Stimulated activated CD4-positive, alpha-beta T cell treated with anti-CD3 and anti-CD28 coated beads, Interleukin-15, amount 100 ng/mL, for 1 hour (primary cell): ENCODE measurements around the gene PITPNM2.

Source experiments
- DNase-seq, 2 donors: peaks; one replicate each; pipeline ENCODE4 v3.0.0-alpha.2; 2020; ENCODE audit warnings: low read depth in 1 of 2, low spot score in 1 of 2

The PITPNM2 gene

GRCh38 chr12:123145211-123145610 lies 5.7 kb downstream of the PITPNM2 start:
- no peak for DNase-seq

DNA sequence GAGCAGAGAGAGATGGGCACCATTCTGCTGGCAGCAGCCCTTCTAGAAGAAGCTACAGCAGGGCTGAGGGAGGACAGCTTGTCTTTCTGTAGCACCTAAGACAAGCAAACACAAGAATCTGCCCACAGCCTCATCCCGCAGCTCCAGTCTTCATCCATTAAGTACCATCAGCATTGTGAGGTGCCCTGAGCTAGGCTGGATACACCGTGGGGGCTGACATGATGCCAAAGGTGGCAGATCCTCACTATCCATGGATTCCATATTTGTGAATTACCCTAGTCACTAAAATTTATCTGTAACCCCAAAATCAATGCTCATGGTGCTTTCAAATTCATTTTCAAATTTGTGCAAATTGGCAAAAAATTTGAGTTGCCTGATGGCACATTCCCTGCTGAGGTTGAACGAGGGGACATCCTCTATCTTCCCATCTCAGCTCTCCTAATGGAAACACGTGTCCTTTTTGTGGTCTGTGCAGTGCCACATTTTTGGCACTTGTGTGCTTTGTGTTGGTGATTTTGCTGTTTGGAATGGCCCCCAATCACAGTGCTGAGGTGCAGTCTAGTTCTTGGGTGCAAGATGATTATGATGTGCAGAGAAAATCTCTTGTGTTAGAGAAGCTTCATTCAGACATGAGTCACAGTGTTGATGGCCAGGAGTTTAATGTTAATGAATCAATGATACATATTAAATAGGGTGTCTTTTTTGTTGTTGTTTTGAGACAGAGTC lies 7.0 kb downstream of the PITPNM2 start:
- DNase-seq, result no peak

GRCh38 chr12:123142921-123143735 lies 7.8 kb downstream of the PITPNM2 start:
- no peak for DNase-seq

GRCh38 chr12:123142518-123142840 lies 8.4 kb downstream of the PITPNM2 start:
- no peak for DNase-seq

- no peak for DNase-seq
These were observed 9.0 kb downstream of the PITPNM2 start for GRCh38 chr12:123141615-123142517.

DNA sequence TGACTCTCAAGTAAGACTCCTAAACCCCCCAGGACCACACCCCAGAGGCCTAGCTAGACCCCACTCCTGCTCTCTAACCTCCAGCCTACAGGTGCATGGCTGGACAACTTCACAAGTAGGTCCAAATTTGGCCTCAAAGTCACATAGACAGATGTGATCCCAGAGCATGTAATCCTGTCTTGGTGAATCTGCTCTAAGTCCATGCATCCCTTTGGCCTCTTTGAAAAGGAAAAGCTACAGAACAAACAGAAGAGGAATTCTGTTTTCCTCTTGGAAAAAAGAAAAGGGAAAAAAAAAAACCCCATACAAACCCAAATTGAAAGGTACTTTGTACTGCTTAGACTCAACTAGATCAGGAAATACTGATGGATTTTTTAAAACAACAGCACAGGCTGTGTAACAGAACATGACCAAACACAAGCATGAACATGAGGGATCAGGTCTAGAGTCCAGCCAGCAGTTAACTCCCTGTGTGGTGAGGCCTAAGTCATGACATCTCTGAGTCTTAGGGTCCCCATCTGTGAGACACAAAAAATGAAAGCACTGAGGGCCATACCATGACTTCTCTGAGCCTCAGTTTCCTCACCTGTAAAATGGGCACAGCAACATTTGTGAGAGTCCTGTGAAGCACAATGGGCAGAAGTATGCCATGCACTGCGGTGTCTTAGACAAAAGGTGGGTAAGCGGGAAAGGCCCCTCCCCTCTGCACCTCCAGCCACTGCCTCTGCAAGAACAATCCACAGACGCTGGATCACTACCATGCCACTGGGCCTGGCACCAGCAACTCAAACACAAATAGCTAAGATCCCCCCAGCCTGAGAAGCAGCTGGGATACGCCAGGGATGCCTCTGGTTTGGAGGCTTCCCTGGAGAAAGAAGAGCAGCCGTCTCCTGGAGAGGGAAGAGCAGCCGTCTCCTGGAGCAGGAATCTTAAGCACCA lies 9.9 kb downstream of the PITPNM2 start:
- DNase-seq, result no peak

GRCh38 chr12:123139926-123140675 lies 10.8 kb downstream of the PITPNM2 start:
- no peak for DNase-seq

- no peak for DNase-seq
These were observed 15.2 kb downstream of the PITPNM2 start for GRCh38 chr12:123135688-123136087.

DNA sequence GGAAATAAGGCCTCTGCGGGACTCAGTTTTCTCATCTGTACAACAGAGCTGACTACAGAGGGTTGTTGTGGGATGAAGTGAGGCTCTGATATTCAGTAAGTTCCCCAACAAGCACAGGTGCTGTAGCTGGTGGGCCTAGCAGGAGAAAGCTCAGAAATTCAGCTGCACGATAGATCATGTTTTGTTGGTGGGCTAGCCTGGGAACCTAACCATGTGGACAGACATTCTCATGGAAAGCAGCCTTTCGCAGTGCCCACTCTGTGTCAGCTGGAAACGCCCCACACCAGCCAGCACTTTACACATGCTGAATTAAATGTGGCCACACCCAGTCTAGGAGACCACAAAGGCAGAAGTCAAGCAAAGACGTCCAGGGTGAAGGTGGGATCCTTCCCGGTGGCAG lies 16.1 kb downstream of the PITPNM2 start:
- DNase-seq, result no peak

DNA sequence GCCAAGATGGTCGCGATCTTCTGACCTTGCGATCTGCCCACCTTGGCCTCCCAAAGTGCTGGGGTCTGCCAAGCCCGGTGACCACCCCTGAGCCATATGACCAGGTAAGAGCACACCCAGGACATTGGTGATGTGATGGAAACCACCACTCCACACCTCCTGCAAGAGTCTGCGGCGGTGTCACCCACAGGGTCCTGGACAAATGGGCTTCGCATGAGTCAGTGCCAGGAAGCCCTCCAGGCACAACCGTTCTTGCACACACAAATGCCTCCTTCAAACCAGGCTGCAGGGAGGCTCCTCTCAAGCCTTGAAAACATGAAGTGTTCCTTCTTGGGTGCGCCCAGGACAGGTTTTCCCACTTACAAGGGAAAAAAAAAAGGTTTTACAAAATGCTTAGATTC lies 16.6 kb downstream of the PITPNM2 start:
- no peak for DNase-seq

GRCh38 chr12:123133701-123134100 lies 17.2 kb downstream of the PITPNM2 start:
- DNase-seq, result no peak

DNA sequence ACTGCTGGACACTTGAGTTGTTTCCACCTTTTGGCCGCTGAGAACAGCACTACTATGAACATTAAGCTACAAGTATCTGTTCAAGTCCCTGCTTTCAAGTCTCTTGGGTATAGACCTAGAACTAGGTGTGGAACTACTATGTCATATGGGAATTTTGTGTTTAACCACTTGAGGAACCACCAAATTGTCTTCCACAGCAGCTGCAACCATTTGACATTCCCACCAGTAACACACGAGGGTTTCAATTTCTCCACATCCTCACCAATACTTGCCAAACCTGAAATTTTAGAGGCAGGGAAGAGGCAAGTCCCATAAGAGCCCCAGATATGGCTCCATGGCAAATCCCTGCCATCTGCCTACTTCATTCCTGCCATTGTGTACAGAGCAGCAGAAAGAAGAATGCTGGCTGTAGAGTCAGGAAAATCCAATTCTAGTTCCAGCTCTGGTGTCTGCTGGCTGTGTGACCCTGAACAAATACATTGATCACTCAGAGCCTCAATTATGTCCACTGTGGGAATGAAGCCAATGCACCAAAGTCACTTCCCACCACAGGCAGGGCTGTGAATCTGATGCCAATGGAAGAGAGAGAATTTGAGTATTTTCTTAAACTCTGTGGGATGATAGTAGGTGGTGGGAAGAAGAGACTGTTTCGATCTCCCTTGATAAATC lies 17.8 kb downstream of the PITPNM2 start:
- no peak for DNase-seq

DNA sequence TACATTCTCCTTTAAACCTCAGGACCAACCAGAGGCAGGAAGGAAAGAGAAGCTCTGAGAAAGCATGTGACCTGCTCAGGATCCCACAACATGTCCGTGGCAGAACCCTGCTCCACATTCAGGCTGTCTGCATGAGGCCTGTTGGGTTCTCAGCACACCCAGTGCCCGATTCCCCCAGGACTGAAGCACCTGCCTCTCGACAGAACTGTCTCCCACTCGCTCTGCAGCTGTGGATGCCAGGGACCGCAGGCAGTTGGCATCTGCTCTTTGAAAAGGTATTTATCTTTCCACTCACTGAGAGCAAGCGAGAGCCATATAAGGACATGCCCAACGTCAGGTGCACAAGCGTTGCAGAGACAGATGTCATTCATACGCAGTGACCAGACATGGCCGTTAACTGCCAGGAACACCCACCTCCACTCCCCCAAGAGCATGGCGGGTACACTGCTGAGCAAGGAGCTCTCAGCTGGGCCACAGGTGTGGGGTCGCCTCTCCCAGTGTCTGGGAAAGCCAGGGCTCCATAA lies 18.9 kb downstream of the PITPNM2 start:
- peak in 1 of 2 donors; percentile 16 for DNase-seq

DNA sequence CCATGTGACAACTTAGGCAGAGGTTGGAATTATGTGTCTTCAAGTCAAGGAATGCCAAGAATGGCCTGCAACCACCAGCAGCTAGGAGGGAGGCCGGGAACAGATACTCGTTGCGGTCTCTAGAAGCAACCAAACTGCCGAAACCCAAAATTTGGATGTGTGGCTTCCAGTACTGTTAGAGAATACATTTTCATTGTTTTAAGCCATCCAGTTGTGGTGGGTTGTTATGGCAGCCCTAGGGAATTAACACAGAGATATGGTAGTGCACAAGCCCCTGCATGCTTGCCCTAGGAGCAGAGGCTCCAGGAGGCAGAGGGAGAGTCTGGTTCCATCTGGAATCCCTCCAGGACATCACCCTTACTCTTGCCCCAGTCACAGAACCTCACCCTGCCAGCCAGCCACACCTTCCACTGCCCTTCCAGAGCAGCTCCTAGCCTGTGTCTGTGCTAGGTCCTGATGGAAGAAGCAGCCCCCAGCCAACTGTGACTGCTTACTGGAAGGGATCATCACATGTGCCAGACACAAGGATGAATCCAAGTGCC lies 19.5 kb downstream of the PITPNM2 start:
- DNase-seq, result no peak

GRCh38 chr12:123129621-123130020 lies 21.3 kb downstream of the PITPNM2 start:
- DNase-seq, result no peak

- no peak for DNase-seq
These were observed 23.8 kb downstream of the PITPNM2 start for GRCh38 chr12:123127182-123127495.

DNA sequence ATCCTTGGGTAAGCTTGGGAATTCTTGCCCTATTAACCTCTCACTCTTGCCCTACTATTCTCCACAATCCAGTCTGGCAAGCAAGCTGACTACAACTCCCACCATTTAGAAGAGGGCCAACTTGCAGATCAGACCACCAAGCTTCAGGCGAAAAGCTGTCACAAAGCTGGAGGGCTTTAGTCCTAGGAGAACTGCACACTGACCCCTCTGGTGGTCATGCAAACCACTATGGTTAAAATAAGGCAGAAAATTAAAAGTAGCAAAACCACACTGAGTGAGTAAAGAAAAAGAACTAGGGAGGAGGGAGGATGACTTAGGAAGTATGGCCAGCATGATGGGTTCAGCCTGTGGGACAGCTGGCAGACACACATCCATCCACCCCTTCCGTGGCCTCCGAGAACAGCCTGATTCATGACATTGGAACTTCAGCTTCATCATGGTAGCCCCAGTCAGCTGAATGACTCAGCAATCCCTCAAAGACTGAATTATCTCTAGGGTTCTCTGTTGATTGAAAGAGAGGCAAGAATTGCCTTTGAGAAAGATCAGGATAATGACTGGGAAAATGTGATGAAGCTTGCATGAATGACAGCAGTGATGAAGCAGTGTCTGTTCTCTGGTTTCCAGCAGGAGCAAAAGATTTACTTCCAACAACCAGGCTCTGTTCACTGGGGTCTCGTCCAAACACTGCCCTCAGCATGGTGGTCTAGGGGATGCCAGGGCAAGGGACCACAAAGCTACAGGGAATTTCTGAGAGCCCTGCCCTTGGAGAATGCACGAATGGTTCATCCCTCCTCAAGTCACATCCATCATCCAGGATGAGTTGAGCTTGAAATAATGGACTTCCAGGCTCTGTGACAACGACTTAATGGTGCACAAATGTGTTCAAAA lies 24.4 kb downstream of the PITPNM2 start:
- DNase-seq, result no peak

GRCh38 chr12:123122626-123123025 lies 28.3 kb downstream of the PITPNM2 start:
- no peak for DNase-seq
